CD14-positive monocyte (primary cell): ENCODE data around the gene NDUFS2. TPM values are rescaled to one million over a fixed set of nuclear protein-coding genes. Genes with fewer than 3 reads are reported as not detected.

Experiments used
- DNase-seq, 3 donors: peaks; one replicate each; pipeline ENCODE4 v3.0.0-alpha.2; 2011 to 2022
- H2AFZ ChIP-seq: 2 replicates; pipeline ENCODE4 v1.6.0; 2012; ENCODE audit warnings: mild to moderate bottlenecking, low read depth, low read length, inconsistent platforms; ENCODE audit not compliant: insufficient read depth, poor library complexity, severe bottlenecking
- H3K27ac ChIP-seq, 2 donors: 1 replicate in 1 of 2; 2 replicates in 1 of 2; pipeline ENCODE4 v1.5.1; 2012 to 2013; ENCODE audit warnings: low read length in 2 of 2, control low read depth in 1 of 2, inconsistent platforms in 1 of 2, low read depth in 1 of 2, mild to moderate bottlenecking in 1 of 2
- H3K27me3 ChIP-seq, 2 donors: one replicate each; pipeline versions ENCODE4 v1.6.0 to v1.6.1; 2011 to 2013; ENCODE audit warnings: low read length in 2 of 2; ENCODE audit not compliant: control insufficient read depth in 2 of 2, insufficient read depth in 2 of 2
- H3K36me3 ChIP-seq, 2 donors: replicated peaks in 1 of 2; 1 replicate in 1 of 2; 2 replicates in 1 of 2; pipeline versions ENCODE4 v1.5.1 to v1.6.1; 2012 to 2013; ENCODE audit warnings: low read length in 2 of 2, control low read depth in 1 of 2, inconsistent platforms in 1 of 2, mild to moderate bottlenecking in 1 of 2; ENCODE audit not compliant: insufficient read depth in 2 of 2, control insufficient read depth in 1 of 2
- H3K4me1 ChIP-seq, 2 donors: 1 replicate in 1 of 2; 2 replicates in 1 of 2; pipeline versions ENCODE4 v1.5.1 to v1.6.1; 2012 to 2013; ENCODE audit warnings: low read length in 2 of 2, control low read depth in 1 of 2, inconsistent platforms in 1 of 2, mild to moderate bottlenecking in 1 of 2, moderate library complexity in 1 of 2; ENCODE audit not compliant: insufficient read depth in 2 of 2, control insufficient read depth in 1 of 2
- H3K4me2 ChIP-seq: replicated peaks from 2 replicates; pipeline ENCODE3; 2012; ENCODE audit warnings: low read length, moderate library complexity, mild to moderate bottlenecking; ENCODE audit not compliant: poor library complexity, severe bottlenecking; ENCODE audit errors: extremely low read depth
- H3K4me3 ChIP-seq, 3 experiments: fragments of 200-600 bp in 1 of 3; sonication (generic) in 1 of 3; replicated peaks in 1 of 3; 1 replicate in 2 of 3; 2 replicates in 1 of 3; pipeline ENCODE4 v1.5.1; 2011 to 2013; ENCODE audit warnings: low read length in 3 of 3, mild to moderate bottlenecking in 3 of 3, control low read depth in 2 of 3, low read depth in 2 of 3, inconsistent platforms in 1 of 3, moderate library complexity in 1 of 3
- H3K79me2 ChIP-seq: 2 replicates; pipeline ENCODE4 v1.6.0; 2012; ENCODE audit warnings: mild to moderate bottlenecking, control low read depth, inconsistent platforms, low read length, moderate library complexity; ENCODE audit not compliant: insufficient read depth
- H3K9ac ChIP-seq: 2 replicates; pipeline ENCODE4 v1.6.0; 2017; ENCODE audit warnings: low read length, mild to moderate bottlenecking; ENCODE audit not compliant: insufficient read depth, poor library complexity, severe bottlenecking
- H3K9me3 ChIP-seq, 2 donors: replicated peaks in 1 of 2; 1 replicate in 1 of 2; 2 replicates in 1 of 2; pipeline versions ENCODE4 v1.5.1 to v1.6.1; 2012 to 2013; ENCODE audit warnings: low read length in 2 of 2, control low read depth in 1 of 2; ENCODE audit not compliant: control insufficient read depth in 1 of 2, insufficient read depth in 1 of 2
- H4K20me1 ChIP-seq: 2 replicates; pipeline ENCODE4 v1.6.0; 2012; ENCODE audit warnings: mild to moderate bottlenecking, low read length, control low read depth, moderate library complexity; ENCODE audit not compliant: insufficient read depth
- H3K27ac Mint-ChIP-seq, 7 donors: one replicate each; pipeline ENCODE4 v1.8.0; 2020; ENCODE audit warnings: mild to moderate bottlenecking in 7 of 7, mixed read lengths in 7 of 7, moderate library complexity in 6 of 7, inconsistent platforms in 2 of 7
- H3K27me3 Mint-ChIP-seq, 3 donors: one replicate each; pipeline ENCODE4 v1.8.0; 2021 to 2022; ENCODE audit warnings: low read depth in 3 of 3, mild to moderate bottlenecking in 3 of 3, mixed read lengths in 3 of 3, moderate library complexity in 3 of 3, inconsistent platforms in 1 of 3
- H3K36me3 Mint-ChIP-seq, 2 donors: one replicate each; pipeline ENCODE4 v1.8.0; 2020; ENCODE audit warnings: mixed read lengths in 2 of 2, inconsistent platforms in 1 of 2, mild to moderate bottlenecking in 1 of 2
- H3K4me1 Mint-ChIP-seq: one replicate; pipeline ENCODE4 v1.8.0; 2020; ENCODE audit warnings: mild to moderate bottlenecking, mixed read lengths
- H3K4me3 Mint-ChIP-seq, 2 donors: one replicate each; pipeline ENCODE4 v1.8.0; 2020; ENCODE audit warnings: mild to moderate bottlenecking in 2 of 2, mixed read lengths in 2 of 2, moderate library complexity in 1 of 2
- H3K9me3 Mint-ChIP-seq, 7 donors: one replicate each; pipeline ENCODE4 v1.8.0; 2020 to 2022; ENCODE audit warnings: mixed read lengths in 7 of 7, mild to moderate bottlenecking in 6 of 7, moderate library complexity in 6 of 7, inconsistent platforms in 2 of 7
- CTCF ChIP-seq: fragments of 200-600 bp; IDR thresholded peaks from one replicate; pipeline ENCODE4 v1.8.0; 2022; ENCODE audit warnings: antibody characterized with exemption, mild to moderate bottlenecking
- WGBS: methylation state at CpG from one replicate; pipeline ENCODE4 v1.1.5; 2013; ENCODE audit warnings: missing lambda C conversion rate; ENCODE audit not compliant: insufficient coverage; 5-methylcytosine and 5-hydroxymethylcytosine counted together
- intact Hi-C, 2 donors: fragments of 100-400 bp; cut with micrococcal nuclease; formaldehyde crosslinking; loops; one replicate each; pipeline versions ENCODE4 v1.15.0 to v1.15.1; 2023
- polyA plus RNA-seq, 3 donors: library from polyadenylated mRNA; depleted of rRNA in 1 of 3; unstranded in 2 of 3; stranded (reverse) in 1 of 3; fragments of 300-500 nt in 2 of 3; fragments of >200 nt in 1 of 3; fragmentation: Illumina TruSeq in 2 of 3; gene quantifications; 1 replicate in 2 of 3; 2 replicates in 1 of 3; pipeline ENCODE4 v1.2.3, GENCODE V29; 2012 to 2021

The NDUFS2 gene
- polyA plus RNA-seq, 3 donors: 87.5 to 119 (median 101) TPM

- no peaks in the 10 kb centered on the region for H3K36me3 ChIP-seq
- H2AFZ ChIP-seq: no peak overlapping the region
- H3K4me3 Mint-ChIP-seq: peak overlapping the region in 1 of 2 donors; percentile 64
- H3K4me1 Mint-ChIP-seq: peaks cover 86% of the 10 kb centered on the region
- H3K4me3 ChIP-seq: peak overlapping the region in 1 of 3 experiments; percentile 45
- no peaks in the 10 kb centered on the region for H3K9me3 ChIP-seq
- no peaks in the 10 kb centered on the region for H3K9me3 Mint-ChIP-seq
- WGBS: 0% methylated on average over 2 of the region's 3 CpGs
- no peak for TF ChIP-seq CTCF
- no peaks in the 10 kb centered on the region for H4K20me1 ChIP-seq
- H3K27ac ChIP-seq: peak overlapping the region; percentile 82 to 96
- intact Hi-C loops: no loop called here
- peak overlapping the region; percentile 98 to 99 (median 99) for H3K27ac Mint-ChIP-seq
- no peaks in the 10 kb centered on the region for H3K79me2 ChIP-seq
- DNase-seq: peak; percentile 93 to 96 (median 94)
- H3K4me1 ChIP-seq: peaks cover 83 to 87% of the 10 kb centered on the region in 2 donors
- H3K4me2 ChIP-seq: peak overlapping the region; percentile 31
- H3K9ac ChIP-seq: peak overlapping the region; percentile 39
- H3K27me3 ChIP-seq: no peaks in the 10 kb centered on the region
- H3K27me3 Mint-ChIP-seq: peaks cover 0 to 4% (median 1%) of the 10 kb centered on the region in 3 donors
- peaks cover 0 to 4% of the 10 kb centered on the region in 2 donors for H3K36me3 Mint-ChIP-seq
Measured at GRCh38 chr1:161185282-161185682, 16.9 kb upstream of the NDUFS2 start.

- Histone ChIP-seq H3K9me3 (no peaks in the 10 kb centered on the region), H3K27me3 (no peaks in the 10 kb centered on the region), H3K4me2 (peak overlapping the region; percentile 31), H3K27ac (peak overlapping the region; percentile 82 to 96), H3K4me1 (peaks cover 80 to 82% of the 10 kb centered on the region in 2 donors), H3K4me3 (peak overlapping the region in 1 of 3 experiments; percentile 45), H3K79me2 (no peaks in the 10 kb centered on the region), H3K36me3 (no peaks in the 10 kb centered on the region), H2AFZ (no peak overlapping the region), H4K20me1 (no peaks in the 10 kb centered on the region), H3K9ac (peak overlapping the region; percentile 39)
- peak overlapping the region in 1 of 2 donors; percentile 64 for H3K4me3 Mint-ChIP-seq
- TF ChIP-seq CTCF: no peak
- H3K27me3 Mint-ChIP-seq: peaks cover 0 to 4% (median 1%) of the 10 kb centered on the region in 3 donors
- no CpG with 5 or more reads among the region's 2 CpGs for WGBS
- H3K4me1 Mint-ChIP-seq: peaks cover 83% of the 10 kb centered on the region
- H3K9me3 Mint-ChIP-seq: no peaks in the 10 kb centered on the region
- H3K27ac Mint-ChIP-seq: peak overlapping the region; percentile 98 to 99 (median 99)
- peak; percentile 83 to 92 (median 90) for DNase-seq
- intact Hi-C loops: no loop called here
- peaks cover 0 to 4% of the 10 kb centered on the region in 2 donors for H3K36me3 Mint-ChIP-seq
Measured at GRCh38 chr1:161185732-161186311, 16.3 kb upstream of the NDUFS2 start.
